ENCODE measurements around the gene XYLB.

XYLB gene

GRCh38 chr3:38325256-38325655, 21.3 kb upstream of the XYLB start:
- DNase-seq, result no peak

DNA sequence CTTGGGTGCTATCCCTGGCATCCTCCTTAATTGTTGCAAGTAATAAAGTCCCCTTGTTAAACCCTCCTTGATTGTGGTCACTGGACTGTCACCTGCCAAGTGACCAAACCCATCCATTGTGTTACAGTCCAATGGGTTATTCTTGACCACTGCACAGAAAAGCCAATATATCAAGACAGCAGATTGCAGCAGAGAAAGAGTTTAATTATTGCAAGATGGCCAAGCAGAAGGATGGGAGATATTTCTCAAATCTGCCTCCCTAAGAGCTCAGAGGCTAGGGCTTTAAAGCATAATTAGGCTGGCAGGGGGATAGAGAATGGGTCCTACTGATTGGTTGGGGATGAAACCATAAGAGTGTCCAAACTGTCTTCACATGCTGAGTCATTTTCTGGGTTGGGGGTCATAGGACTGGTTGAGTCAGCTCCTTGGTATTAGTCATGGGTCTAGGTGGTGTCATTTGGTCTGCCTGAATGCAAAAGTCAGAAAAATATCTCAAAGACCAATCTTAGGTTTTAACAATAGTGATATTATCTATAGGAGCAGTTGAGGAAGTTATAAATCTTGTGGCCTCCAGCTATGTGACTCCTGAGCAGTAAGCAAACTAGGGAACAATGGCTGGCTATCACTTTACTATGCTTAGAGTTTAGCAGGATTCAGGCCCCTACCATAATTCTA, 19.1 kb upstream of the XYLB start:
- no peak for DNase-seq

GRCh38 chr3:38331257-38332022, 15.1 kb upstream of the XYLB start:
- DNase-seq, result no peak

DNA sequence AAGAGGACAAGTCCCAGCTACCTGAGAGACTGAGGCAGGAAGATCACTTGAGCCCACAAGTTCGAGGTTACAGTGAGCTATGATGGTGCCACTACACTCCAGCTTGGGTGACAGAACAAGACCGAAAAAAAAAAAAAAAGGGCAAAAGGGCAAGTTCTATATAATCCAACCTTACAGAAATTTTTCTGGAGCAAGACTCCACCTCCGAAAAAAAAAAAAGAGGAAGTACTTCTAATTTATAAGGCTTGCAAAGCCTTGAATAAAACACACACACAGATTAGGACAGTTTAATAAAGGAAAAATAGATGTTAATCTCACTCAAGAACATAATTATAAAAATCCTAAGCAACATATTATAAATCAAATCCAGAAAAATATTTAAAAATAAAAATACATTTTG, 14.4 kb upstream of the XYLB start:
- DNase-seq, result no peak

DNA sequence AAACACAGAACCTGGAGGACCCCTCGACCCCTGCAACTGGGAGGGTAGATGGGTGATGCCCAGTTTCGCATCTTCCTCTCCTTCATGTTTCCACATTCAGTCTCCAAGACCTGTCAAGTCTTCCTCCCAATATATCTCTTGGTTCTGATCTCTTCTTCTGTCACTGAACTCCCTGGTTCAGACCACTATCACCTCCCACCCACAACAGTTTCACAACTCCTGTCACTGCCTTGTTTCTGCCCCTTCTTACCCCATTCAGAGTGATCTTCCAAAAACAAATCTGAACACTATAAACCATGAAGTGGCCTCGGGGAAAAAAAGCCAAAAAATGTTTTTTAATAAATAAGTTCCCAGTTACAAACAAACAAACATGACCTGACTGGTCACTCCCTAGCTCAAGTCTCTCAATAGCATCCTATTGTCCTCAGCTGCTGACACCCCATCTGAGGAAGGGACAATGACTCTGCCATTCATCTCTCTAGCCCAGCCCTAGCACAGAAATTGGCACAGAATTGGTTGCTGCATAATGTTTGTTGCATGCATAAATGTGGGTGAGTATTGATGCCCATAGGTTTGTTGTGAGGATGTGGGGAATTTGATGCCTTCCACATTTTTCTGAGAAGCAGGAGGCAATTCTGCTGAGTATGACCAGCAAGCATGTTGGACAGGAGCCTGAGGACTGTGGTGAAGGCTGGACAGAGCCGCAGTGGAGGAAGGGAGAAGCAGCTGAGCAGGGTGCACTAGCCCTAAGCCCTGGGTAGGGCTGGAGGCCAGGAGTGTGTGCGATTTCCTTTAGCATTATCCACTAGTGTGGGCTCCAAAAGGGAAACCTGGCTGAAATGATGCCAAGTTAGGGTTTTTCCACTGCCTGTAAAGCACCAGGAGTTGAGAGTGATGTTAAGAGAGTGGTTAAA, 12.2 kb upstream of the XYLB start:
- no peak for DNase-seq

DNA sequence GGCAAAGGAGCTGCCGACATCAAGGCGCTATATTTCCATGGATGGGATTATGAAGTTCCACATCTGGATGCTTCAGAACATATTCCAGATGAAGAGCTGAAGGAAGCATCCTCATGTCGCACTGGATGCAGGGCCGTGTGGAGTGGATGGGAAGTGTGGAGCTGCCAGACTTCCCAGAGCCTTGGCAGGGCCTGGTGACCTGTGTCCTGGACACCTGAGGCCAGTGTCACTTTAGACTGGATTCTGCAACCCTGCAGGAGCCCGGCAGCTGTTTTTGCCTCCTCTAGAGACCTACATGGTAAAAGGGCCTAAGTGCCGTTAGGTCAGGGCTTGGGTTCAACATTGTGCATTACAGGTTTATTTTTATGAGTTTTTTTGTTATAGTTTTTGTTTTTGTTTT, 11.3 kb upstream of the XYLB start:
- no peak for DNase-seq

- DNase-seq, result no peak
Measured at GRCh38 chr3:38337703-38338102, 8.9 kb upstream of the XYLB start.

- no peak for DNase-seq
Measured at GRCh38 chr3:38343797-38344594, 2.6 kb upstream of the XYLB start.

DNA sequence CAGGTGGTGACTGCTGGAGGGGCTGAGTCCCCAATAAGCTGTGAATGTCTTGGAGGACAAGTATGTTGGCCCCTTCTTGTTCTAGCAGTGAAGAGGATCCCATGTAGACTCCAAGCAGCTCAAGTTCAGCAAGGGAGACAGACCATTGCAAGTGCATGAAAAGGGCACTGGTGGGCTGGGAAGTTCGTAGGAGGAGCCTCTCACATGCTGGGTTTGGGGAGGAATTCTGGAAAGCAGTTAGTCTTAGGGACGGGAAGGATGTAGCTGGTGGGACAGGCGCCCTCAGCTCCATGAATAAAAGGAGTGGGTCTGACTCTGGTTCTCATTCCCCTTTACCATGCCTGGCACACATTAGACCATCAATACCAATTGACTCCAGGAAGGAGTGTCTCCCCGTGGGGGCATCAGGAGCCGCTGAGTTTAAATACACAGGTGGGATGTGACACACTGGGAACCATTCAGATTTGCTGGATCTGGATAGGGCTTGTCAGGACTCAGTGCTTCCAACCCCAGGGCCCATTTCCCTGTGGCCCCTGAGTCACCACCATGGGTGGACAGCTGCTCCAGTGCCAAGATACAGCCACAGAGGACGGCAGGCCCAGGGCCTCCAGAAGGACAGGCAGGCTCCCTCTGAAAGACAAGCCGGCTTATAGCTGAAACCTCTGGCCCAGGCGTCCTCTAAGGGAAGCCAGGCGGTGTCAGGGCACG, 552 bp upstream of the XYLB start:
- no peak for DNase-seq

DNA sequence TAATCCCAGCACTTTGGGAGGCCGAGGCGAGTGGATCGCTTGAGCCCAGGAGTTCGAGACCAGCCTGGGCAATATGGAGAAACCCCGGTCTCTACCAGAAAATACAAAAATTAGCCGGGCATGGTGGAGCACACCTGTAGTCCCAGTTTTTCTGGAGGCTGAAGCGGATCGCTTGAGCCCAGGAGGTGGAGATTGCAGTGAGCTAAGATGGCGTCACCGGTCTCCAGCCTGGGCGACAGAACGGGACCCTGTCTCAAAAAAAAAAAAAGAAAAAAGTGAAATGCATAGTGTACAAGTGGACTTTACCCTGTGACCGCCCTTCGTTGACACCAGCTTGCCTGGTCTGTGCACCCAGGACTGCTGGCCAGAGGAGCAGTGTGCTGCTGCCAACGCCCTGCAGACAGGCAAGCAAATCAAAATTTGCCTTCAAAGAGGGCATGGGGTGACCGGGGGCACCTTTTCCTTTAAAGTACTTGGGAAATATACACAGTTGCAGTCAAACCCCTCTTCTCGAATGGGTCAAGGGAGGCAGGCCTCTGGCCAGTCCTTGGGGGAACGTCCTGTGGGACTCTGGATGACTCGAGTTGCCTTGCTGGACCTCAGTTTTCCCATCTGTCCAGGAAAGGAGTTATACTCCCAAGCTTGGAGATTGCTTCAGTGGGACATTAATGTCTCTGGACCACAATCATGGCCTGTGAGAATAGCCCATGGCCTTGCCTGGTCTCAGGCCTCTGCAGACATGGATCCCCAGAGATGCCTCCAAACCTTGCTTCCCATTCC, 1.0 kb downstream of the XYLB start:
- no peak for DNase-seq

GRCh38 chr3:38348903-38349302, 2.3 kb downstream of the XYLB start:
- no peak for DNase-seq

- DNase-seq, result no peak
Measured at GRCh38 chr3:38349684-38350359, 3.2 kb downstream of the XYLB start.

- no peak for DNase-seq
Measured at GRCh38 chr3:38353151-38353550, 6.6 kb downstream of the XYLB start.

GRCh38 chr3:38354588-38355330, 8.2 kb downstream of the XYLB start:
- DNase-seq, result peak; percentile 44

GRCh38 chr3:38359038-38359437, 12.5 kb downstream of the XYLB start:
- no peak for DNase-seq

DNA sequence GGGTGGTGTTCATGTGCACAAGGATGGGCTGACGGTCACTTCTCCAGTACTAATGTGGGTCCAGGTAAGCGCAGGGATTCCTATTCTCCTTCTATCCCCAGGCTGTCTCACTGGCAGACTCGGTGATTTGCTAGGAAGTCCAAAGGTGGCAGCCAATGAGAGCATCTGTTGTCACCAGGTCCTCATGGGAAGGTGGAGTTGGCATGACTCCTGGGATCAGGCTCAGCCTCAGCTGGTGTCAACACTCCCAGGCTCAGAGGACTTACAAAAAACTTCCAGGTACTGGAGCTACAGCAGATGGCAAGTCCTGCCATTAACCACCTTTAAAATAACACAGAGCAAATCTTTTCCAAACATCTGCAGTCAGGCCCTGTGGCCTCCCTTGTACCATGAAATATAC, 13.8 kb downstream of the XYLB start:
- DNase-seq, result no peak

GRCh38 chr3:38361496-38361895, 14.9 kb downstream of the XYLB start:
- DNase-seq, result no peak

DNA sequence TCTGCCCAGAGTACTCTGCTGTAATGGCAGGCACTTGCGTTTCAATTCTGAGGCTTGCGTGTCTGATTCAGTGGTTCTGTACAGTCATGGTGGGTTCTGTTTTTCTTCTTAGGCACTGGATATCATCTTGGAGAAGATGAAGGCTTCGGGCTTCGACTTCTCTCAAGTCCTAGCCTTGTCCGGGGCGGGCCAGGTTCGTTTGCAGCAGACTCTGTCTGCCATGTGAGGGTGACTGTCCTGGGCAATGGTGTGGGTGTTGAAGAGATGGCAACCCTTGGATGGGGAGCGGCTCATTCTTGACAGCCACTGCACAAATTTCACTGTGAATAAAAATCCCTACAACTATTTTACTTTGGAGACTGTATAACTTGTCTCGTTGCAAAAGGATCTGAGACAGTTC, 16.2 kb downstream of the XYLB start:
- DNase-seq, result no peak

DNA sequence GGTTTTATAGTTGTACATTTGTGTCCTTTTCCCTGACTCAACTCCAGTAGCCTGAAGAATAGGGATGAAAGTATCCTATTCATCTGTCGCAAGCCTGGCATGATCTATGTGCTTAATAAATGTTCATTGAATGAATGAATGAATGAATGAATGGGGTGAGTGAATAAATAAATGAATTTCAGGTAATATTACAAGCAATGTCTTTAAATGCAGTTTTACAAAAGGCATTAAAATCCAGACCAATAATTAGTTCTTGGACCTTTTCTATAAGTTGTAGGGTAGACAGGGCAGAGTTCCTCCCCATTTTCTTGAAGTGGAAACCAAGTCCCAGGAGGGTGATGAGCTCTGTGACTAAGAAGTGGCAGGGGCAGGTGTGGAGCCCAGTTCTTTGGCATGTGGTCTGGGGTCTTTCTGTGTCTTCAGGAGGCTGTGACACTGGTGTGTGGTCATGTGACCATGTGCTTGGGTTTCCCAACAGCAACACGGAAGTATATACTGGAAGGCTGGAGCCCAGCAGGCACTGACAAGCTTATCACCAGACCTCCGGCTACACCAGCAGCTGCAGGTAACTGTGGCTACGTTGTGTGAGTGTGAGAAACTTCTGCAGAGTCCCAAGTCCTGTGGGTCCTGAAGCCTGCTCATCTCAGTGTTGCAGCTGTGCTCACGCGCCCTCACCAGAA, 18.3 kb downstream of the XYLB start:
- DNase-seq, result no peak
